Activated naive CD4-positive, alpha-beta T cell treated with anti-CD3 and anti-CD28 coated beads, Interleukin-2, amount 10 ng/mL, durations not matched to agents 7 days and 5 days (primary cell): ENCODE measurements around the gene MAPKAPK5.

Source experiments
- CTCF ChIA-PET: fragments of 350-600 bp; sonication (Branson Sonifier 250); formaldehyde crosslinking; loops from one replicate; lab custom pipeline; 2021; ENCODE audit warnings: antibody characterized with exemption; lab: Charles Lee
- DNase-seq: peaks from one replicate; pipeline ENCODE4 v3.0.0-alpha.2; 2020
- H3K27ac Mint-ChIP-seq: one replicate; pipeline ENCODE4 v1.8.0; 2021; ENCODE audit warnings: mild to moderate bottlenecking, moderate library complexity, mixed read lengths
- H3K27me3 Mint-ChIP-seq: one replicate; pipeline ENCODE4 v1.8.0; 2021; ENCODE audit warnings: mild to moderate bottlenecking, mixed read lengths
- H3K36me3 Mint-ChIP-seq: one replicate; pipeline ENCODE4 v1.8.0; 2021; ENCODE audit warnings: mixed read lengths
- H3K4me1 Mint-ChIP-seq: one replicate; pipeline ENCODE4 v1.8.0; 2021; ENCODE audit warnings: mixed read lengths
- H3K4me3 Mint-ChIP-seq: one replicate; pipeline ENCODE4 v1.8.0; 2021; ENCODE audit warnings: mild to moderate bottlenecking, moderate library complexity, mixed read lengths
- H3K9me3 Mint-ChIP-seq: one replicate; pipeline ENCODE4 v1.8.0; 2021; ENCODE audit warnings: mixed read lengths

Gene MAPKAPK5

DNA sequence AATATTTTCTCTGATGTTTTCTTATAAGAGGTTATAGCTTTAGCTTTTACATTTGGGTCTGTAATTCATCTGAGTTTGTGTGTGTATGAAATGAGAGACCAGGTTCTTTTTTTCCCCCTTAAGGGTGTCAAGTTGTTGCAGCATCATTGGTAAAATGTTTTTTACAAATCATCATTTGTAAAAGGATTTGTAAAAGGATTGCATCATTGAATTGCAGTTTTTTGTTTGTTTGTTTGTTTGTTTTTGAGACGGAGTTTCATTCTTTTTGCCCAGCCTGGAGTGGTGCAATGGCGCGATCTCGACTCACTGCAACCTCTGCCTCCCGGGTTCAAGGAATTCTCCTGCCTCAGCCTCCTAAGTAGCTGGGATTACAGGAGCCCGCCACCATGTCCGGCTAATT is 31.1 kb downstream of the MAPKAPK5 start:
- no peak overlapping the region for H3K27ac Mint-ChIP-seq
- H3K9me3 Mint-ChIP-seq, result no peaks in the 10 kb centered on the region
- no peaks in the 10 kb centered on the region for H3K27me3 Mint-ChIP-seq
- no peaks in the 10 kb centered on the region for H3K4me1 Mint-ChIP-seq
- no peak overlapping the region for H3K4me3 Mint-ChIP-seq
- peaks cover 44% of the 10 kb centered on the region for H3K36me3 Mint-ChIP-seq
- no peak for DNase-seq
- CTCF ChIA-PET, result no interaction called here

DNA sequence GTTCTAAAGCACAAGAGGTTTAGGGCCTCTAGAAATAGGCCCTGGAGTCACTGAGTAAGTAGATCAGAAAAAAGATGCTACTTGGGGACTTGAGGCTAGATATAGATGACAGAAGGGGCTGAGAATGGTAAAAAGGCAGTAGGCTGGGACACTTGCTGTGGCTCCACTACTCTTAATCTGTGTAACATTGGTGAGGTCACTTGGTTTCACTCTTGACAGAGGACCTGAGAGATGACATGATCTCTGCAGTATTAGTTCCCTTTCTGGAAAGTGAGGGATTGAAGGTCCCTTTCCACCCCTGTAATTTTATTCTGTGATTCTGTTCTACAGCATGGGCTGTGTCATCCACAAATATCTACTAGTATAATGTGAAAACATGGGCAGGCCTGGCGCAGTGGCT is 39.7 kb downstream of the MAPKAPK5 start:
- CTCF ChIA-PET, result interaction anchor here (0.7 kb wide), 1 partner anchor 139 kb away, joined by 3 read pairs; no protein-coding TSS in a partner anchor
- Mint-ChIP-seq H3K27me3 (no peaks in the 10 kb centered on the region), H3K9me3 (no peaks in the 10 kb centered on the region), H3K4me1 (no peaks in the 10 kb centered on the region), H3K4me3 (no peak overlapping the region), H3K27ac (no peak overlapping the region), H3K36me3 (peaks cover 51% of the 10 kb centered on the region)
- DNase-seq, result no peak

DNA sequence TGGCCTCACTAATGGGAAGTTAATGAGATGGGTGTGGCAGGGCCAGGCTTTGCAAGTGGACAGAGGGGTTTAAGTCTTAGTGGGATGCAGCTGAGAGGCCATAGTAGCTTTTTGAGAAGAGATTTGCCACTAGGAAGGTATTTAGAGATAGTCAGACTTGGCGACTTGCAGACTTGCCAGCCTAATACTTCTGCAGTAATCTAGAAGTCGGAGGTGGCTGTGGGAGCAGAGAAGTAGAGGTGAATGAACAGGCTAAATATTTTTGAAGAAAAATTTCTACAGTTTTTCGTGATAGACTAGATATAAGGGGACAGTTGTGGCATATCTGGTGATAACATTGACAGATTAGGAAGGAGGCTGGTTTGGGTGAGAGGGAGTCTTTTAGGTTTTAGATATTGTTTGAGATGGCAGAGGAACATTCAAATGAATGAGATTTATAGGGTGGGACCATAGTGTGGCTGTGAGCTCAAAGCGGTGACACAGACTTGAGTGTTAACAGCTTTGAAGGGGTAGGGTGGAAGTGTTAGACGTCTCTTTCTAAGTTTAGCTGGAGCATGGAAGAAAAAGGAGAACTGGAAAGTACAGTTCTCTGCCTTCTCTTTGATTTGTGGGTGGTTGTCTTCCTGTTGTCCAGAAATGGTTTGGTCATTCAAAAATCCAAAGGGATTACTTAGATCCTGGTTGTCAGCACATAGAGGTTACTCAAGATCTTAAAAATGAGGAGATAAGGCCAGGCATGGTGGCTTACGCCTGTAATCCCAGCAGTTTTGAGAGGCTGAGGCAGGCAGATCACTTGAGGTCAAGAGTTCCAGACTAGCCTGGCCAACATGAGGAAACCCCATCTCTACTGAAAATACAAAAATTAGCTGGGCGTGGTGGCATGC is 44.9 kb downstream of the MAPKAPK5 start:
- no peak overlapping the region for H3K4me3 Mint-ChIP-seq
- peaks cover 63% of the 10 kb centered on the region for H3K36me3 Mint-ChIP-seq
- no peaks in the 10 kb centered on the region for H3K4me1 Mint-ChIP-seq
- H3K27me3 Mint-ChIP-seq, result no peaks in the 10 kb centered on the region
- CTCF ChIA-PET, result no interaction called here
- H3K27ac Mint-ChIP-seq, result no peak overlapping the region
- no peak for DNase-seq
- H3K9me3 Mint-ChIP-seq, result no peaks in the 10 kb centered on the region

DNA sequence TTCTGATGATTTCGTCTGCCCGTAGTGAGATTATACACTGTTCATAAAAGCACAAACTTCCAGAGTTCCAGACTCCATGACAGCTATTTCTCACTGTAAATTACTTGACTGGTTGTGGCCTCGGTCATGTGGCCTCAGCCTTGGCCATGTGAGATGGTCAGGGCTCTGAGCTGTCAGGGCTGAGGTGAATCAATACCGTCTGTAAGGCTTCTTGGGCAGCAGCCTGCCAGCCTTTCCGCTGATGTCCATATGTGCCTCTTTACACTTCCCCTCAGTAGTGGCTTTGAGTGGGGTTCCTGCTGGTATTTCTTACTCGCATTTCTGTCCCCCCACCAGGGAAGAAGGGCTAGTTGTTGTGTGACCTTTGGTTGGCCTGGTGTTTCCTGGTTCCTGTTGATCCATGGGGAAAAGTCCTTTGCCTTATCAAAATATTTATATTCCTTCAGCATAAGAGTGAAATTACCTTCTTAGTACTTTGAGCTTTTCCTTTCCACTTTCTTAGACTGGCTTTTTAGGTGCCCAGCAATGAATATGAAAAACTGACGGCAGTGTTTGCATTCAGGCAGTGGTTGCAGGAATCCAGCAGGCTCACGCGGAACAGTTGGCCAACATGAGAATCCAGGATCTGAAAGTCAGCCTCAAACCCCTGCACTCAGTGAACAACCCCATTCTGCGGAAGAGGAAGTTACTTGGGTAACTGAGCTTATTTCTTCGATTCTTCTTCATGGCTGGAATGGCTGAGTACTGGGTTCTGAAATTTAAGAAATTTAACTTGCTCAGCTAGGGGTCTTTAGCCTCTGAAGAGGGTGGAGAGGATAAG is 46.1 kb downstream of the MAPKAPK5 start:
- Mint-ChIP-seq H3K36me3 (peaks cover 65% of the 10 kb centered on the region), H3K4me3 (no peak overlapping the region), H3K9me3 (no peaks in the 10 kb centered on the region), H3K27me3 (no peaks in the 10 kb centered on the region), H3K27ac (peak overlapping the region; percentile 42), H3K4me1 (no peaks in the 10 kb centered on the region)
- DNase-seq, result no peak
- CTCF ChIA-PET, result interaction anchor here (0.7 kb wide), 1 partner anchor 18 kb away, joined by 4 read pairs; no protein-coding TSS in a partner anchor

DNA sequence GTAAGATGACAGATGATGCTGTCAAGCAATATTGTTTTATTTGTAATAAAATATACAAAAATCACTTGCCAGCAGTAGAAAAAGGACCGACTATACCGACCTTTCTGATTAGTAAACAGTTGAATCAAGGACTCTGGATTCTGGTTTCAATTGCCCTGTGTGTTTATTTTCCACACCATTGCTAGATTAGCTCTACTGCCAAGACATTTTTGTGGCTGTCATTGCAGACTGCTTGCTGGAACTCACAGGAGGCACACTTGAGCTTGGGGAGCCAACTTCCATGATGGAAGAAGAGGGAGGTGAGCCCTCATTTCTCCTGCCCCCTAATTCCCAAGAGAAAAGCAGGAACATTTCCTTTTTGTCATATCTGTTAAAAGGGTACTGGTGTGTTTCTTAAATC is 51.3 kb downstream of the MAPKAPK5 start:
- Mint-ChIP-seq H3K27me3 (no peaks in the 10 kb centered on the region), H3K4me1 (no peaks in the 10 kb centered on the region), H3K4me3 (no peak overlapping the region), H3K27ac (no peak overlapping the region), H3K36me3 (peaks cover 47% of the 10 kb centered on the region), H3K9me3 (no peaks in the 10 kb centered on the region)
- no peak for DNase-seq
- CTCF ChIA-PET, result no interaction called here

DNA sequence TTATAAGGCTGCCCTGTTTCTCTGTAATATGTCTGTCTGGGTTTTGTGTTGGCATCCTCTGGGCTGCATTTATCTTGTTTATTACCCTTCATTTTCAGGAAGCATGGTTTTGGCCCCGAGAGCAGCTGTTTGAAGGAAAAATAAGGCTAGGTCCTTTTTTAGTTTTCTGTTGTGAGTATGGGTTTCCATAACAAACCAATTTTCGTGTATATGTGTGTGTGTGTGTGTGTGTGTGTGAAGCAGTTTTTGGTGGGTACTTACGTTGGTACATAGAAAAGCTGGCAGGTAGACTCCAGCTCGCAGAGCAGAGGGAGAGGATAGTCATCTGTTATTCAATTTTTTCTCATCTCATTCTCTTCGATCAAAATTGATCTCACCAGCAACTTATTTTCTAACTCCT is 52.5 kb downstream of the MAPKAPK5 start:
- H3K9me3 Mint-ChIP-seq, result no peaks in the 10 kb centered on the region
- H3K27ac Mint-ChIP-seq, result no peak overlapping the region
- peaks cover 37% of the 10 kb centered on the region for H3K36me3 Mint-ChIP-seq
- no peak for DNase-seq
- CTCF ChIA-PET, result no interaction called here
- H3K27me3 Mint-ChIP-seq, result no peaks in the 10 kb centered on the region
- H3K4me3 Mint-ChIP-seq, result no peak overlapping the region
- H3K4me1 Mint-ChIP-seq, result no peaks in the 10 kb centered on the region

DNA sequence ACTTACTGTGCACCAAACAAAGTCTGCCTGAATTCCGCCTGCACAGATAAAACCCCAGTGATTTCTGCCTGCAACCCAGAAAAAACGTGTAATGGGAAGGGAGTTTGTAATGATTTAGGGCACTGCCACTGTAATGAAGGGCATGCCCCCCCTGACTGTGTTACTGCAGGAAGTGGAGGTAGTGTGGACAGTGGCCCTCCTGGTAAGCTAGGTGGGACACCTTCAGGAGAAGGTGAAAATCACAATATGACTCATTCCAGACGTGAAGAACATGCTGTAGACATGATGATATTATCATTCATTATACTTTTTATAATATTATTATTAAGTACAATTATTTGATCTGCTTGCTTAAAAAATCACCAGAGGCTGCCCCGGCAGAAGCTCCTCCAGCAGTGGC is 59.2 kb downstream of the MAPKAPK5 start:
- H3K9me3 Mint-ChIP-seq, result peaks cover 5% of the 10 kb centered on the region
- no peak overlapping the region for H3K4me3 Mint-ChIP-seq
- no peak for DNase-seq
- CTCF ChIA-PET, result no interaction called here
- no peak overlapping the region for H3K27ac Mint-ChIP-seq
- no peaks in the 10 kb centered on the region for H3K4me1 Mint-ChIP-seq
- no peaks in the 10 kb centered on the region for H3K27me3 Mint-ChIP-seq
- H3K36me3 Mint-ChIP-seq, result peaks cover 21% of the 10 kb centered on the region

DNA sequence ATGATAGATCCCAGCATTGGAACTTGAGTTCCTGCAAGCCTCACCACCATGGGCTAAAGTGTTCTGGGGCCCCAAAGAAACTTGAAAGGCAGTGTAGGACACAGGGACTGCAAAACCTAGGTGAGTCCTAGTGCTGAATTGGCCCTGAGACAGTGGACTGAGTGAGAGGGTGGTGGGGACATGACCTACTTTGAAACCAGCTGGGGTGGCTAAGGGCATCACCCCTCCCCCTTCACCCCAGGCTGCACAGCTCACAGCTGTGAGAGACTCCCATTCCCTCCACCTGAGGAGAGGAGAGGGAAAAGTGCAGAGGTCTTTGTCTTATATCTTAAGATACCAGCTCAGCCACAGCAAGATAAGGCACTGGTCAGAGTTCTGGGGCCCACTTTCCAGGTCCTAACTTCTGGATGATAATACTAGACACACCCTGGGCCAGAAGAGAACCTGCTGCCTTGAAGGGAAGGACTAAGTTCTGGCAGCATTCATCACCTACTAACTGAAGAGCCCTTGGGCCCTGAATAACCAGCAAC is 62.5 kb downstream of the MAPKAPK5 start:
- DNase-seq, result no peak
- no peak overlapping the region for H3K4me3 Mint-ChIP-seq
- H3K4me1 Mint-ChIP-seq, result no peaks in the 10 kb centered on the region
- H3K36me3 Mint-ChIP-seq, result peaks cover 34% of the 10 kb centered on the region
- CTCF ChIA-PET, result interaction anchor here (0.7 kb wide), 1 partner anchor 16 kb away, joined by 4 read pairs; no protein-coding TSS in a partner anchor
- no peak overlapping the region for H3K27ac Mint-ChIP-seq
- H3K27me3 Mint-ChIP-seq, result no peaks in the 10 kb centered on the region
- H3K9me3 Mint-ChIP-seq, result peaks cover 14% of the 10 kb centered on the region

DNA sequence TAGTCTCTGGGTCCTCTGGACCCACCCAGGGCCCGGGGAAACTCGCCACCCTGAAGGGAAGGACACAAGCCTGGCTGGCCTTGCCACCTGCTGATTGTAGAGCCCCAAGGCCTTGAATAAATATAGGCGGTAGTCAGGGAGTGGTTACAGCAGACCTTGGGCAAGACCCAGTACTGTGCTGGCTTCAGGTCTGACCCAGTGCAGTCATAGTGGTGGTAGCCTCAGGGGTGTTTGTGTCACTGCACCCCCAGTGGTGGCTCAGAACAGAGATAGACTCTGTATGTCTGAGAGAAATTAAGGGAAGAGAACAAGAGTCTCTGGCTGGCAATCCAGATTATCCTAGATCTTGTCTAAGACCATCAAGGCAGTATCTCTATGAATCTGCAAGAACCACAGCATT is 63.5 kb downstream of the MAPKAPK5 start:
- DNase-seq, result no peak
- H3K9me3 Mint-ChIP-seq, result peaks cover 14% of the 10 kb centered on the region
- H3K27me3 Mint-ChIP-seq, result no peaks in the 10 kb centered on the region
- no peaks in the 10 kb centered on the region for H3K4me1 Mint-ChIP-seq
- H3K36me3 Mint-ChIP-seq, result peaks cover 34% of the 10 kb centered on the region
- CTCF ChIA-PET, result no interaction called here
- no peak overlapping the region for H3K4me3 Mint-ChIP-seq
- no peak overlapping the region for H3K27ac Mint-ChIP-seq

DNA sequence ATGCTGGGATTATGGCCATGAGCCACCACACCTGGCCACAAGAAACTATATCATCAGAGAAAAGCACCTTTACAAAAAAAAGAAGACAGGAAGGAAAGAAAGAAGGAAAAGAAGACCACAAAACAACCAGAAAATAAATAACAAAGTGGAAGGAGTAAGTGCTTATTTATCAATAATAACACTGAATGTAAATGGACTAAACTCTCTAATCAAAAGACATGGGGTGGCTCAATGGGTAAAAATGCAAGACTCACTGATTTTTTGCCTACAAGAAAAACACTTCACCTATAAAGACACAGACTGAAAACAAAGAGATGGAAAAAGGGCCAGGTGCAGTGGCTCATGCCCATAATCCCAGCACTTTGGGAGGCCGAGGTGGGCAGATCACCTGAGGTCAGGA is 65.7 kb downstream of the MAPKAPK5 start:
- H3K4me1 Mint-ChIP-seq, result no peaks in the 10 kb centered on the region
- no peak overlapping the region for H3K4me3 Mint-ChIP-seq
- no peak overlapping the region for H3K27ac Mint-ChIP-seq
- peaks cover 14% of the 10 kb centered on the region for H3K9me3 Mint-ChIP-seq
- H3K27me3 Mint-ChIP-seq, result no peaks in the 10 kb centered on the region
- CTCF ChIA-PET, result no interaction called here
- no peak for DNase-seq
- H3K36me3 Mint-ChIP-seq, result peaks cover 29% of the 10 kb centered on the region

DNA sequence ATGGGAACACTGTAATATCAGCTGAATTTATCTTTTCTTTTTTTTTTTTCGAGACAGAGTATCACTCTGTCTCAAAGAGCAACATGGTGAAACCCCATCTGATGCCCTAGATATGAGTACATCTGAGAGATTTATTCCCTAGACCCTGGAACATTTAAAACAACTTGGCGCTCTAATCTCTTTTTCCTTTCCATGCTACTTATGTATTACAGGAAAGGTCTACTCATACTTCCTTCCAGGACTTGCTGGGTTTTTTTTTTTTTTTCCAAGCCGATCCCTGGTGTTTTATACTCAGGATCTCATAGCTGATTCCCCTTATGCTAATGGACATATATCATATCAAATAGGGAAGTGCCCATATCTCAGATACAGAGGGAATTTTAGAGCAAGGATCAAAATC is 83.1 kb downstream of the MAPKAPK5 start:
- no peak overlapping the region for H3K4me3 Mint-ChIP-seq
- H3K4me1 Mint-ChIP-seq, result no peaks in the 10 kb centered on the region
- H3K9me3 Mint-ChIP-seq, result no peaks in the 10 kb centered on the region
- H3K36me3 Mint-ChIP-seq, result peaks cover 1% of the 10 kb centered on the region
- DNase-seq, result no peak
- no peaks in the 10 kb centered on the region for H3K27me3 Mint-ChIP-seq
- H3K27ac Mint-ChIP-seq, result no peak overlapping the region
- CTCF ChIA-PET, result no interaction called here

DNA sequence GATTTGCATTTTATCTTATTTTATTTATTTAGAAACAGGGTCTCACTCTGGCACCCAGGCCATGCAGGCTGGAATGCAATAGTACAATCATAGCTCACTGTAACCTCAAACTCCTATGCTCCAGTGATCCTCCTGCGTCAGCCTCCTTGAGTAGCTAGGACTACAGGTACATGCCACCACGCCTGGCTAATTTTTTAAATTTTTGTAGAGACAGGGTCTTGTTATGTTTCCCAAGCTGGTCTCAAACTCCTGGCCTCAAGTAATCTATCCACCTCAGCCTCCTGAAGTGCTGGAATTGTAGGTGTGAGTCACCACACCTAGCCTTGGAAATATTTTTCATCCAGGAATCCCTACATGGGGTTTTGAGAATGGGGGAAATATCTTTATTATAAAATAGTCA is 84.6 kb downstream of the MAPKAPK5 start:
- no peak overlapping the region for H3K4me3 Mint-ChIP-seq
- no peaks in the 10 kb centered on the region for H3K9me3 Mint-ChIP-seq
- no peak overlapping the region for H3K27ac Mint-ChIP-seq
- H3K27me3 Mint-ChIP-seq, result no peaks in the 10 kb centered on the region
- H3K36me3 Mint-ChIP-seq, result peaks cover 1% of the 10 kb centered on the region
- no peaks in the 10 kb centered on the region for H3K4me1 Mint-ChIP-seq
- DNase-seq, result no peak
- CTCF ChIA-PET, result no interaction called here

DNA sequence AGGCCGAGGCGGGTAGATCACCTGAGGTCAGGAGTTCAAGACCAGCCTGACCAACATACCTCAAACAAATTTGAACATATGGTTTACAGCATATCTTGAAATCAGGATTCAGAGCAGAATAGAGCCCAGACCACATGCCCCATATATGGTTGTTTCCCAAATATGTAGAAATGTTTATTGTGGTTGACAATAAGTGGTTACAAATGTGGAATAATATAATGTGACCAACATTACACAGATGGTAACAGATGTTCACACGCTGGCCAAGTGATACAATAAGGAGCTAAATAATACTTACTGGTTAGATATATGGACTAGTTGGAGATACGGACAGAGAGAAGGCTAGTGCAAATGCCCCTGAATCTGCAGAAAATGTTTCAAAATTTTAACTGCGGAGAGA is 85.3 kb downstream of the MAPKAPK5 start:
- Mint-ChIP-seq H3K4me1 (no peaks in the 10 kb centered on the region), H3K36me3 (peaks cover 1% of the 10 kb centered on the region), H3K27ac (no peak overlapping the region), H3K9me3 (no peaks in the 10 kb centered on the region), H3K27me3 (no peaks in the 10 kb centered on the region), H3K4me3 (no peak overlapping the region)
- CTCF ChIA-PET, result no interaction called here
- DNase-seq, result no peak

DNA sequence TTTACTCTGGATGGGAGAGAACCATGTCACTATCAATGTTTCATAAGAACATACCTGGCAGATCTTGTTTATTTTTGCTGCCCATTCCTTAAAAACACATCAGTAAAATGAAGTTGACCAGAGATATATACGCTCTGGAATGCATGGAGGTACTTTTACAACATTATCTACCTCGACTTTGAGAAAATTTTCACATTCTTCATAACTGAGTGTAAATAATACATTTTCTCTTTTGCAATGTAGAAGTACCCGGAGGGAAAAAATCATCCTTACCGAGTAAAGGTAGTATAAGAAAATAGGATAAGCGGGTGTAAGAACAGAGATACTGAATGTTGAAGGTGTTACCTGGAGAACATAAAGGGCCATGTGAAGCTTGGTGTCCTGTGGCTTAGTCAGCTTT is 90.2 kb downstream of the MAPKAPK5 start:
- CTCF ChIA-PET, result no interaction called here
- Mint-ChIP-seq H3K4me1 (no peaks in the 10 kb centered on the region), H3K9me3 (no peaks in the 10 kb centered on the region), H3K4me3 (no peak overlapping the region), H3K36me3 (peaks cover 2% of the 10 kb centered on the region), H3K27ac (no peak overlapping the region), H3K27me3 (no peaks in the 10 kb centered on the region)
- DNase-seq, result no peak
